Fibroblast of skin of abdomen (primary cell): Measurements from ENCODE around the gene RERE.
A peak's percentile ranks its signal among the peaks of the same experiment; 100 is the strongest.
"Not testable (repeated sequence)": the region's sequence is repeated elsewhere in the genome, so short reads cannot be mapped to it uniquely, and the experiment has no call there.

ENCODE experiments used
- DNase-seq: peaks from one replicate; pipeline ENCODE4 v3.0.0-alpha.2; 2013

Gene RERE

DNA sequence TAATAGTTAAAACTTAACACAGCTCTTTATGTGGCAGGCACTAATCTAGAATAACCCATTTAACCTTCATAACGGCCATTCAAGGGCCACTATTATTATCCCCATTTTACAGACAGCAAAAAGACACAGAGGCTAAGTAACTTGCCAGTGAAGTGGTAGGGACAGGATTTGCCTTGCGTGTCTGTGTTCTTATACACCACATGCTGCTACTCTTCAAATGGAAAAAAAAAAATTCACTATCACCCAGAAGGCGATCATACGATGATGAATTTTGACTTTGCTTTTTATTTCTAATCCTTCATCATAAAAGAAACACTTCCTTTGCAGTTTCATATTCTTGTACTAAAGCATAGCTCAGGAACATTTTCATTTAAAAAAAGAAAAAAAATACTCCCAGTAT is 65.5 kb downstream of the RERE start:
- no peak for DNase-seq

DNA sequence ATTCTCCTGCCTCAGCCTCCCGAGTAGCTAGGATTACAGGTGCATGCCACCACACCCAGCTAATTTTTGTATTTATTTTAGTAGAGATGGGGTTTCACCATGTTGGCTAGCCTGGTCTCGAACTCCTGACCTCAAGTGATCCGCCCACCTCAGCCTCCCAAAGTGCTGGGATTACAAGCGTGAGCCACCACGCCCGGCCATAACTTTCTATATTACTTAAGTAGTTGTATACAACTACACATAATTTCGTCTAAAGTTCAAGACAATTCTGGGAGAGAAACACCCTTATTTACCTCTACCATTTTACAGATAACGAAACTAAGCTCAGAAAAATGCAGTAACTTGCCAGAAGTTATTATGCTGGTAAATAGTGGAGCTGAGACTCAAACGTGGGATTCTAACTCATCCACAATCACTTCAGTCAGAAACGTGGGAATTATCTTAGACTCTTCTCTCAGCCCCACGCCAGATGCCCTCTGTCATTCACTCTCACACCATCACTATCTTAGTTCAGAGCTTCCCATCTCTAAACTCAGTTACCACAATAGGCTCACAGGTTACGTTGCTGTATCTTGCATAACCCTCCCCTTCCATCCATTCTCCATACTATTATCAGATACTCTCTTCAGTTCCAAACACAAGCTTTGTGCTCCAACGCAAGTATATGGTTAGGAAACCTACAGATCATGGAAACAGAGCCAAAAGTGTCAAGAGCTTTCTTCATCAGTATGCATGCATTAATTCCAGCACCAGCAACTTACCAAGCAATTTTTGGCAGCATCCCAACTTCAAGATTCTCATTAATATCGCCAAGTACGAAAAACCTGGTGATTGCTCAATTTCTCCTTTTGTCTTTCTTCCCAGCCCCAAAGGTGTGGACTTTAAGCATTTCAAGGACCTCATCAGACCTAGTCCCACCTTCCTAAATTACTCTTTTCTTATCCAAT is 69.3 kb downstream of the RERE start:
- no peak for DNase-seq

- peak; percentile 47 for DNase-seq
These were observed 70.9 kb downstream of the RERE start for GRCh38 chr1:8746554-8746953.

DNA sequence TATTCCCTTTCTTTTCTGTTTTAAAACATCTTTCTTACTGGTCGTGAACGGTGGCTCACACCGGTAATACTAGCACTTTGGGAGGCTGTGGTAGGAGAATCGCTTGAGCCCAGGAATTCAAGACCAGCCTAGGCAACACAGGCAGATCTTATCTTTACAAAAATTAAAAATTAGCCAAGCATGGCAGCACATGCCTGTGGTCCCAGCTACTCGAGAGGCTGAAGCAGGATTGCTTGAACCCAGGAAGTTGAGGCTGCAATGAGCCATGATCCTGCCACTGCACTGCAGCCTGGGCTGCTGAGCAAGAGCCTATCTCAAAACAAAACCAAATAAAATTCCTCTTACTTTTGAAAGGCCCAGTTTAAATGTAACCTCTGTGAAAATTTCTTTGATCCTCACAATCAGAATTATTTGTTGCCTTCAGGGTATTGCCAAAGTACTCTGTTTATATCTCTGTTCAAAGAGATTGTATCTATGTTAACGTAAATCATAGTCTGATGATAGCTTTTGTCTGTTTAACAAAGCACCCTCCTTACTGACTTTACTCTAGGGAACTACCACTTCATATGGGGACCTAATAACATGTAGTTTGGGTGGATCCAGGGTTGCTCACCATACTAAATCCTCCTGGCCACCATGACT is 71.6 kb downstream of the RERE start:
- DNase-seq, result no peak

GRCh38 chr1:8745346-8745745 is 72.1 kb downstream of the RERE start:
- DNase-seq, result no peak

GRCh38 chr1:8742022-8742924 is 75.2 kb downstream of the RERE start:
- no peak for DNase-seq

- DNase-seq, result peak; percentile 70
These were observed 77.4 kb downstream of the RERE start for GRCh38 chr1:8740034-8740449.

DNA sequence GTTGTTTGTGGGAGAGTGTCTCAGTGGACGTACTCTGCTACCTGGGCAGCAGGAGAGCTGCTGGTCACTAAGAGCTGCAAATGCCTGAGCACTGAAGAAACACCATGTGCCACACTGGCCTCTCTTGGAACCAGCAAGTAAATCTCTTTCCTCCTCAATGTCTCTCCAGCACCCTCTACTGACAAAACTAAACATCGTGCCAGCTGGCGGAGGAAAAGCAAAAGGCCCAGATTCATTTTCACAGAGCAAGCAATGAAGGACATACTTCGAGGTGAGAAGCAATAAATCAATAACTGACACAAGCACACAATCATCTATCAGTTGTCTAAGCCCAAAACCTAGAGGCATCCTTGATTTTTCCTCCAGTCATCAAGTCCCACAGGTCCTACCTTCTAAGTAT is 78.1 kb downstream of the RERE start:
- no peak for DNase-seq

GRCh38 chr1:8736927-8737326 is 80.5 kb downstream of the RERE start:
- no peak for DNase-seq

DNA sequence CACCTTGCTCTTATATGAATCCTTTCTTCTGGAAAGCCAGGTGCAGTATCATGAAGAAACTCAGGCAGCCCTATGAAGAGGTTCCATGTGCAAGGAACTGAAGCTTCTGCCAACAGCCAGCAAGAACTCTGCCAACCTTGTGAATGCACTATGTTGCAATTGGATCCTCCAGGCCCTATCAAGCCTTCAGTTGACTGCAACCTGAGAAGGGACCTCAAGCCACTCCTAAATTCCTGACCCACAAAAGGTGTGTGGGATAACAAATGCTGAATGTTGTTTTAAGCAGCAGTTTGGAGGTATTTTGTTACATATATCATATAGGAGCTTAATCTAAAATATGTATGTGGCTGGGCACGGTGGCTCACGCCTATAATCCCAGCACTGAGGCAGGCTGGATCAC is 84.0 kb downstream of the RERE start:
- DNase-seq, result no peak

DNA sequence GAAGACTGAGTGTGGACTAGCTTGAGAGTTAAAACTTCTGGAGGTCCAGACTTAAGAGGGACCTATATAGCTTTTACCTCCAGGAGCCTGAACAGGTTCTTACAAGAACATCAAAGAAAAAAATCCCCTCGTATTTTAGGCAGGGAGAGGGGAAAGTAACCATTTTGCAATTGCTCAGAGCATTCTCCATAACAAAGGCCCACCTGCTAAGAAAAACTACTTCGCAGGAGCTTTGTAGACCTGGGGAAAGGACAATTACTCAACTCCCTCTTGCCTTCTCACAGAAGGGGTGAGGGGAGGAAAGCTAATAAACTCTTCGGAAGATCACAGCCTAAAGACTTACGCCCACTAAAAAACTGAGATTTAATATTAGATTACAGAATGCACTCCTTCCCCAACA is 86.3 kb downstream of the RERE start:
- no peak for DNase-seq

DNA sequence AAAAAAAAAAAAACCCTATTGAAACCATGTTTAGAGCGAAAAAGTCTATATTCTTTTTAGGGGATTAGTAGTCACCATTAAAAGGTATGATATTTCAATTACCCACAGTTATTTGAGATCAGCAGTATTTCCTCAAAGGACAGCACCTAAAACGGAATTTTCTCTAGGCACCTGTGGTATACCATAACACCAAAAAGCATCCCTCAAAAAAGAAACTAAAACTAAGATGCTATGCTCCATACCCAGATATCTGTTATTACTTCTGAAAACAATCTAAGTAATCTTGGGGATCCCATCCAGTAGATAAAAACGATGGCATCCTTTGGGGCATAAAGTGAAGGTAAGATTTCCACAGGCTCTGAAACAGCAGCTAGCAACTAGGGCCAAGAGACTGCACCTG is 89.0 kb downstream of the RERE start:
- no peak for DNase-seq

DNA sequence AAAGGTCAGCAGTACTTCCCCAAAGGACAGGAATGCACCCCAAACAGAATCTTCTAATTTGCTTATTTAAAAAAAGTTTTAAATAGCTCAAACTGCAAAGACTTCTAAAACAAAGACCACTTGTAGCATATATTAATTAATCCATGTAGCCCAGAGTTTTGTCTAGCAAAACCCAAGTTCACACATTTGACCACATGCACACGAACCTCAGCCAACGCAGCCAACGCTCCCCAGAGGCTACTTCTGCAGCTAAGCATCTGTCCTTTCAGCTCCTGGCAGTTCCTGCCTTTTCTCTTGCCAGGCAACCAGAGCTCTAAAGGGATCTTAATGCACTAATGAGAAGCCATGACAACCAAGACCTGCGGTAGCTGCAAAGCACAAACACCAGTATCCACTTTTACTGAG is 89.6 kb downstream of the RERE start:
- no peak for DNase-seq

DNA sequence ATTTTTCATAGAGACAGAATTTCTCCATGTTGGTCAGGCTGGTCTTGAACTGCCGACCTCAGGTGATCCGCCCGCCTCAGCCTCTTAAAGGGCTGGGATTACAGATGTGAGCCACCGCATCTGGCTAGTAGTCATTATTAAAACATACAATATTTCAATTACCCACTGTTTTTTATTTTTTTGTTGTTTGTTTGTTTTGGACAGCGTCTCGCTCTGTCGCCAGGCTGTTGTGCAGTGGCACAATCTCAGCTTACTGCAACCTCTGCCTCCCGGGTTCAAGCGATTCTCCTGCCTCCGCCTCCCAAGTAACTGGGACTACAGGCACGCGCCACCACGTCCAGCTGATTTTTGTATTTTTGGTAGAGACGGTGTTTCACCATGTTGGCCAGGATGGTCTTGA is 90.1 kb downstream of the RERE start:
- DNase-seq, result not testable (repeated sequence)

DNA sequence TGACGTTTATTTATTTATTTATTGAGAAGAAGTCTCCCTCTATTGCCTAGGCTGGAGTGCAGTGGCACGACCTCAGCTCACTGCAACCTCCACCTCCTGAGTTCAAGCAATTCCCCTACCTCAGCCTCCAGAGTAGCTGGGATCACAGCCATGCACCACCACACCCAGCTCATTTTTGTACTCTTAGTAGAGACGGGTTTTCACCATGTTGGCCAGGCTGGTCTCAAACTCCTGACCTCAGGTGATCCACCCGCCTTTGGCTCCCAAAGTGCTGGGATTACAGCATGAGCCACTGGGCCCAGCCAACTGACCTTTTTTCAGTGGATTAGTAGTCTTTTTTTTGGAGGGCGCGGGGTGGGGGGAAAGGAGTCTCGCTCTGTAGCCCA is 90.6 kb downstream of the RERE start:
- not testable (repeated sequence) for DNase-seq

- no peak for DNase-seq
These were observed 94.4 kb downstream of the RERE start for GRCh38 chr1:8723010-8723409.

- no peak for DNase-seq
These were observed 95.1 kb downstream of the RERE start for GRCh38 chr1:8722366-8722765.

GRCh38 chr1:8721679-8722324 is 95.6 kb downstream of the RERE start:
- DNase-seq, result no peak

DNA sequence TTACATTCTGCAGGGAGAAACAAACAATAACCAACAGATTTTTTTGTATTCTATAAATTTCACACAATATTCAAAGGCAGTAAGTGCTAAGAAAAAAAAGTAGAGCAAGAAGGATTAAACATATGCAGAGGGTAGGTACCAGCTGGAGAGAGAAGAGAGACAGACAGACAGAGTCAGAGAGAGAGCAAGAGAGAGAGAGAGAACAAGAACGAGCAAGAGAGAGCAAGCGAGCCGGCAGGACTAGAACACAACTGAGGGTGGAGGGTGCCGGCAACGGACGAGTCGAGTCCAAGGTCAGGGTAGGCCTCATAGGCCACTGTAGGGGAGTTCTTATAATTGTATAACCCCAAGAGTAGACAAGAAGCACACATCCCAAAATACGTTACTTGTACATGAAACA is 97.1 kb downstream of the RERE start:
- no peak for DNase-seq

DNA sequence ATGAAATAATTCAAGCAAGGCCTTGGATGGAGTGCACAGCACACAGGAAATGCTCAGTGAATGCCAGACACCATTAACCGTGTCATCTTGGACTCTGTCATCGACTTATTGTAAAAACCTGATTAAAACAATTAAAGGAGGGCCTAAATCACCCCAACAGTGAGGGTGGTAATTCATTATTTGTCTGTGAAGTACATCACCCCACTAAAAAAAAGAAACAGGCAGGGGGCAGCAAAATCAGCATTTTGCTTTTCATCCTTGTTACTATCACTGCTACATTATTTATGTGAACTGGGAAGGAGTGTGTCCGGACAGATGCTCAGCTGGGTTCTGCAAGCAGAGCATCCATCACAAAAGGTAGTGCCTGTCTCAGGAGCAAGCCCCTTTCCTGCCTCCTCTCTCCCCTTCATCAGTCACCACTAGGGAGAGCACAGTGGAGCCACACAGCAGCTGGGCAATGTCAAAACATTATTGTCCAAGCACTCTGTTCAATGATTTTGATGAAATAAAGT is 98.5 kb downstream of the RERE start:
- no peak for DNase-seq

GRCh38 chr1:8717148-8717547 is 100.3 kb downstream of the RERE start:
- DNase-seq, result no peak

DNA sequence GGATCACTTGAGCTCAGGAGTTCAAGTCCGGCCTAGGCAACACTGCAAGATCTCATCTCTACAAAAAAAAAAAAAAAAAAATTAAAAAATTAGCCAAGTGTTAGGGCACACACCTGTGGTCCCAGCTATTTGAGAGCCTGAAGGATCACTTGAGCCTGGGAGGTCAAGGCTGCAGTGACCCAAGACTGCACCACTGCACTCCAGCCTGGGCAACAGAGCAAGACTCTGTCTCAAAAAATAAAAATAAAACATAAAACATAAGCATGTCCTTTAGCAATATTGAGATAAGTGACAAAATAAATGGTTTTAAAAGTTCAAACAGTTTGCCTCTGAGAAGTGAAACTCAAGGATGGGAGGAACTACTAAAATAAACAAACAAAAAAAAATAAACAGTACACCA is 101.2 kb downstream of the RERE start:
- no peak for DNase-seq
